ENCODE results near the gene COLEC11. TPM values are rescaled to one million over a fixed set of nuclear protein-coding genes. Genes with fewer than 3 reads are reported as not detected.
"Not testable (repeated sequence)": the region's sequence is repeated elsewhere in the genome, so short reads cannot be mapped to it uniquely, and the experiment has no call there.

Gene COLEC11
- total RNA-seq, 2 experiments from 2014 or later: 0.47 TPM; not detected in 1

DNA sequence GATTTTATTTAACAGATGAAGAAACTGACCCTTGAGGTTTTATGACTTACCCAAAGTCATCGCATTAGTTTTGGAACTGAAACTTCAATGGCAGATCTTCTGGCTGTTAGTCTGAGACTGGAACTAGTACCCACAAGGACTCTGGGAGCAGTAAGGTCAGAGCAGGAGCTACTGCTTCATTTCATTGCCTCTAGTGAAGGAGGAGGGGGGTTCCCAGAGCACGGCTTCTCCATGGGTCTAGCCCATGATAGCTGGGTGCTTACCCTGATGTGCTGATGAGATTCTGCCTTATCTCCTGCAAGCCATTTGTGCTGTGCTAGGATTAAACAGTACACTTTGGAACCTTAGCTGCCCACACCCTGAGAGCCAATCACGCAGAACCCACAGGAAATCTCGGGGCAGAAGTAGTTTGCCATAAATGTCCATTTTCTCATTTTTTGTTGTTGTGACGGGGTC lies 31.4 kb upstream of the COLEC11 start:
- Histone ChIP-seq H3K9me3 (ENCODE audit: control insufficient read depth in 1 of 2, insufficient read depth in 1 of 2, low read length in 2 of 2) (no peaks in the 10 kb centered on the region), H3K4me1 (ENCODE audit: insufficient read depth, low read length) (peaks cover 9% of the 10 kb centered on the region), H3K27me3 (ENCODE audit: control insufficient read depth in 1 of 2, insufficient read depth in 2 of 2, low read length in 2 of 2) (no peaks in the 10 kb centered on the region), H3K4me3 (ENCODE audit: low read length) (no peak overlapping the region), H3K27ac (ENCODE audit: low read depth in 1 of 2, low read length in 2 of 2) (no peak overlapping the region), H3K36me3 (ENCODE audit: insufficient read depth, low read length) (no peaks in the 10 kb centered on the region)
- POLR2A ChIA-PET: no interaction called here
- H3K36me3 Mint-ChIP-seq (ENCODE audit: low read depth): peaks cover 11% of the 10 kb centered on the region
- intact Hi-C loops (cut with DNase I, micrococcal nuclease): no loop called here
- TF ChIP-seq, protein P1, sequence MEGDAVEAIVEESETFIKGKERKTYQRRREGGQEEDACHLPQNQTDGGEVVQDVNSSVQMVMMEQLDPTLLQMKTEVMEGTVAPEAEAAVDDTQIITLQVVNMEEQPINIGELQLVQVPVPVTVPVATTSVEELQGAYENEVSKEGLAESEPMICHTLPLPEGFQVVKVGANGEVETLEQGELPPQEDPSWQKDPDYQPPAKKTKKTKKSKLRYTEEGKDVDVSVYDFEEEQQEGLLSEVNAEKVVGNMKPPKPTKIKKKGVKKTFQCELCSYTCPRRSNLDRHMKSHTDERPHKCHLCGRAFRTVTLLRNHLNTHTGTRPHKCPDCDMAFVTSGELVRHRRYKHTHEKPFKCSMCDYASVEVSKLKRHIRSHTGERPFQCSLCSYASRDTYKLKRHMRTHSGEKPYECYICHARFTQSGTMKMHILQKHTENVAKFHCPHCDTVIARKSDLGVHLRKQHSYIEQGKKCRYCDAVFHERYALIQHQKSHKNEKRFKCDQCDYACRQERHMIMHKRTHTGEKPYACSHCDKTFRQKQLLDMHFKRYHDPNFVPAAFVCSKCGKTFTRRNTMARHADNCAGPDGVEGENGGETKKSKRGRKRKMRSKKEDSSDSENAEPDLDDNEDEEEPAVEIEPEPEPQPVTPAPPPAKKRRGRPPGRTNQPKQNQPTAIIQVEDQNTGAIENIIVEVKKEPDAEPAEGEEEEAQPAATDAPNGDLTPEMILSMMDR (IDR thresholded peaks at IDR 0.05): no peak
- no peak overlapping the region for H3K27ac Mint-ChIP-seq
- no peak for ATAC-seq (ENCODE audit: poor library complexity)
- CTCF ChIA-PET: no interaction called here
- H3K9me3 Mint-ChIP-seq: no peaks in the 10 kb centered on the region
- no peaks in the 10 kb centered on the region for H3K27me3 Mint-ChIP-seq
- peaks cover 9% of the 10 kb centered on the region for H3K4me1 Mint-ChIP-seq (ENCODE audit: low read depth)
- DNase-seq: no peak
- no peak overlapping the region for H3K4me3 Mint-ChIP-seq

DNA sequence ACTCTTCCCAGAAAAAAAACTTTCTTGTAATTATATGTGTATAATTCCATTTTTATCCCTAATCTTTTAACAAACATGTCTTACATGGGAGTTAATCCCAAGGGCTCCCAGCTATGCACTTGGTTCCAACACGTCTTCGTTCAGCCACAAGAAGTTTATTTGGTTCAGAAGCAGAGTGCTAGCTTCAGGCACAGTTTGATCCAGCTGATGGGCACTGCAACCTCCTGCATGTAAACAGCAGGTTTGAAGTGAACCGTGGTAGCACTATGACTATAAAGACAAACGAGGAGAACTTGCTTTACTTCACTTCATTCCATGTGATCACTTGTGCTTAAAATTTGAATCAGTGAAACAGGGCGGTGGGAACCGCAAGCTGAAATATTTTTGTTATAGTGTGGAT lies 29.8 kb upstream of the COLEC11 start:
- H3K4me3 ChIP-seq (ENCODE audit: low read length): no peak overlapping the region
- Mint-ChIP-seq H3K9me3 (no peaks in the 10 kb centered on the region), H3K36me3 (ENCODE audit: low read depth) (peaks cover 9% of the 10 kb centered on the region), H3K4me1 (ENCODE audit: low read depth) (no peaks in the 10 kb centered on the region), H3K4me3 (no peak overlapping the region), H3K27me3 (no peaks in the 10 kb centered on the region), H3K27ac (no peak overlapping the region)
- ATAC-seq (ENCODE audit: poor library complexity) (no peak), DNase-seq (no peak)
- POLR2A ChIA-PET: no interaction called here
- no peaks in the 10 kb centered on the region for H3K27me3 ChIP-seq (ENCODE audit: control insufficient read depth in 1 of 2, insufficient read depth in 2 of 2, low read length in 2 of 2)
- H3K9me3 ChIP-seq (ENCODE audit: control insufficient read depth in 1 of 2, insufficient read depth in 1 of 2, low read length in 2 of 2): no peaks in the 10 kb centered on the region
- no peaks in the 10 kb centered on the region for H3K36me3 ChIP-seq (ENCODE audit: insufficient read depth, low read length)
- H3K4me1 ChIP-seq (ENCODE audit: insufficient read depth, low read length): no peaks in the 10 kb centered on the region
- CTCF ChIA-PET: no interaction called here
- TF ChIP-seq, protein P1 (IDR thresholded peaks at IDR 0.05): no peak
- intact Hi-C loops (cut with DNase I, micrococcal nuclease): no loop called here
- H3K27ac ChIP-seq (ENCODE audit: low read depth in 1 of 2, low read length in 2 of 2): no peak overlapping the region

DNA sequence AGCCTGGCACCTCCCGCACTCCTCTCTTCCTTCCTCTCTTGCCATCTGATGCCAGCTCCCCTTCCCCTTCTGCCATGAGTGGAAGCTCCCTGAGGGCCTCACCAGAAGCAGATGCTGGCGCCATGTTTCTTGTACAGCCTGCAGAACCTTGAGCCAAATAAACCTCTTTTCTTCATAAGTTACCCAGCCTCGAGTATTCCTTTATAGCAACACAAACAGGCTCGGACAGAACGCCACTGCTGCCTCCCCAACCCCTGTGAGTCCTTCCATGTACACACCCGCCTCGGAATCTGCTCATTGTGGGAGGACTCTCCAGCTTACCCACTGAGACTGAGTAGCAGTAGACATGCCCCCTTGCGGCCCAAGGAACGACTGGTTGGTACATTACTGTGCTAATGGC lies 28.1 kb upstream of the COLEC11 start:
- intact Hi-C loops (cut with DNase I, micrococcal nuclease): no loop called here
- no peaks in the 10 kb centered on the region for H3K27me3 ChIP-seq (ENCODE audit: control insufficient read depth in 1 of 2, insufficient read depth in 2 of 2, low read length in 2 of 2)
- ATAC-seq (ENCODE audit: poor library complexity): no peak
- H3K36me3 Mint-ChIP-seq (ENCODE audit: low read depth): peaks cover 4% of the 10 kb centered on the region
- ChIA-PET POLR2A (interaction anchor here (2.0 kb wide), 1 partner anchor 8 kb away, joined by 7 read pairs; the partner anchor contains the start of gene RNASEH1), CTCF (no interaction called here)
- no peak for DNase-seq
- H3K27me3 Mint-ChIP-seq: no peaks in the 10 kb centered on the region
- H3K36me3 ChIP-seq (ENCODE audit: insufficient read depth, low read length): no peaks in the 10 kb centered on the region
- H3K27ac ChIP-seq (ENCODE audit: low read depth in 1 of 2, low read length in 2 of 2): no peak overlapping the region
- no peak overlapping the region for H3K4me3 Mint-ChIP-seq
- no peaks in the 10 kb centered on the region for H3K4me1 ChIP-seq (ENCODE audit: insufficient read depth, low read length)
- H3K4me1 Mint-ChIP-seq (ENCODE audit: low read depth): no peaks in the 10 kb centered on the region
- H3K4me3 ChIP-seq (ENCODE audit: low read length): no peak overlapping the region
- H3K9me3 Mint-ChIP-seq: no peaks in the 10 kb centered on the region
- no peaks in the 10 kb centered on the region for H3K9me3 ChIP-seq (ENCODE audit: control insufficient read depth in 1 of 2, insufficient read depth in 1 of 2, low read length in 2 of 2)
- H3K27ac Mint-ChIP-seq: no peak overlapping the region
- TF ChIP-seq, protein P1 (IDR thresholded peaks at IDR 0.05): no peak

DNA sequence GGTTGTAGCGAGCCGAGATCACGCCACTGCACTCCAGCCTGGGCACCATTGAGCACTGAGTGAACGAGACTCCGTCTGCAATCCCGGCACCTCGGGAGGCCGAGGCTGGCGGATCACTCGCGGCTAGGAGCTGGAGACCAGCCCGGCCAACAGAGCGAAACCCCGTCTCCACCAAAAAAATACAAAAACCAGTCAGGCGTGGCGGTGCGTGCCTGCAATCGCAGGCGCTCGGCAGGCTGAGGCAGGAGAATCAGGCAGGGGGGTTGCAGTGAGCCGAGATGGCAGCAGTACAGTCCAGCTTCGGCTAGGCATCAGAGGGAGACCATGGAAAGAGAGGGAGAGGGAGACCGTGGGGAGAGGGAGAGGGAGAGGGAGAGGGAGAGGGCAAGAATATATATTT lies 25.3 kb upstream of the COLEC11 start:
- H3K9me3 Mint-ChIP-seq; H3K36me3 ChIP-seq (ENCODE audit: insufficient read depth, low read length); H3K9me3 ChIP-seq (ENCODE audit: control insufficient read depth in 1 of 2, insufficient read depth in 1 of 2, low read length in 2 of 2); H3K4me3 Mint-ChIP-seq; DNase-seq; ATAC-seq (ENCODE audit: poor library complexity); H3K27ac Mint-ChIP-seq; CTCF ChIA-PET; H3K36me3 Mint-ChIP-seq (ENCODE audit: low read depth); H3K27me3 ChIP-seq (ENCODE audit: control insufficient read depth in 1 of 2, insufficient read depth in 2 of 2, low read length in 2 of 2); H3K4me1 Mint-ChIP-seq (ENCODE audit: low read depth); H3K27me3 Mint-ChIP-seq; H3K4me3 ChIP-seq (ENCODE audit: low read length); H3K4me1 ChIP-seq (ENCODE audit: insufficient read depth, low read length); POLR2A ChIA-PET; H3K27ac ChIP-seq (ENCODE audit: low read depth in 1 of 2, low read length in 2 of 2): not testable (repeated sequence)
- intact Hi-C loops (cut with DNase I, micrococcal nuclease): loop anchor here (10.0 kb wide), 2 partner anchors 85 to 955 kb away; partner anchors contain the start of gene ALLC (in 1 of the 2)
